Gastroesophageal sphincter (tissue), 4 donors: ENCODE measurements around the gene CCDC40. TPM values are rescaled to one million over a fixed set of nuclear protein-coding genes. Genes with fewer than 3 reads are reported as not detected.

Experiments used
- ATAC-seq: fragments of 150-250 bp; one replicate; pipeline ENCODE4 v1.9.1; 2016; ENCODE audit warnings: mild to moderate bottlenecking, moderate library complexity
- H3K27ac ChIP-seq, 4 donors: fragments of 200-600 bp; sonication (generic) in 3 of 4; 1 replicate in 3 of 4; 2 replicates in 1 of 4; pipeline ENCODE4 v1.5.1; 2016 to 2019
- H3K27me3 ChIP-seq: fragments of 200-600 bp; sonication (generic); one replicate; pipeline ENCODE4 v1.5.1; 2019
- H3K36me3 ChIP-seq, 2 donors: fragments of 200-600 bp; sonication (generic); one replicate each; pipeline ENCODE4 v1.5.1; 2019; ENCODE audit warnings: control low read depth in 1 of 2
- H3K4me1 ChIP-seq, 3 donors: fragments of 200-600 bp; sonication (generic); 1 replicate in 2 of 3; 2 replicates in 1 of 3; pipeline ENCODE4 v1.5.1; 2016 to 2019; ENCODE audit warnings: control low read depth in 2 of 3
- H3K4me3 ChIP-seq, 2 donors: fragments of 200-600 bp; sonication (generic); one replicate each; pipeline ENCODE4 v1.5.1; 2019; ENCODE audit warnings: mild to moderate bottlenecking in 1 of 2, moderate library complexity in 1 of 2
- H3K9me3 ChIP-seq, 3 donors: fragments of 200-600 bp; sonication (generic); one replicate each; pipeline ENCODE4 v1.5.1; 2017 to 2019; ENCODE audit warnings: control low read depth in 2 of 3
- CTCF ChIP-seq, 4 experiments: fragments of 200-600 bp in 2 of 4; fragments of 450-650 bp in 2 of 4; sonication (generic) in 1 of 4; IDR thresholded peaks; one replicate each; pipeline ENCODE4 v1.5.1; 2017 to 2019; ENCODE audit warnings: antibody characterized with exemption in 4 of 4, mild to moderate bottlenecking in 2 of 4, moderate library complexity in 2 of 4
- EP300 ChIP-seq: sonication (generic); formaldehyde crosslinking; IDR thresholded peaks from one replicate; pipeline ENCODE4 v1.6.1; 2017; ENCODE audit warnings: antibody characterized with exemption, mild to moderate bottlenecking
- POLR2A ChIP-seq, 2 donors: fragments of 450-650 bp; IDR thresholded peaks; one replicate each; pipeline ENCODE4 v1.6.1; 2017; ENCODE audit warnings: antibody characterized with exemption in 2 of 2, mild to moderate bottlenecking in 2 of 2, moderate library complexity in 1 of 2
- POLR2AphosphoS5 ChIP-seq: sonication (generic); formaldehyde crosslinking; IDR thresholded peaks from one replicate; pipeline ENCODE4 v1.6.1; 2017; ENCODE audit warnings: antibody characterized with exemption
- WGBS, 2 donors: methylation state at CpG; one replicate each; pipeline ENCODE4 v1.1.5; 2018; ENCODE audit warnings: low coverage in 1 of 2; 5-methylcytosine and 5-hydroxymethylcytosine counted together
- total RNA-seq, 4 donors: library from RNA; depleted of rRNA; stranded (reverse); fragments of >200 nt; gene quantifications; one replicate each; pipeline ENCODE4 v1.1.0, GENCODE V29; 2016

The CCDC40 gene
- total RNA-seq, 4 donors from 2014 or later = 4.3 to 17.3 (median 5.5) TPM

DNA sequence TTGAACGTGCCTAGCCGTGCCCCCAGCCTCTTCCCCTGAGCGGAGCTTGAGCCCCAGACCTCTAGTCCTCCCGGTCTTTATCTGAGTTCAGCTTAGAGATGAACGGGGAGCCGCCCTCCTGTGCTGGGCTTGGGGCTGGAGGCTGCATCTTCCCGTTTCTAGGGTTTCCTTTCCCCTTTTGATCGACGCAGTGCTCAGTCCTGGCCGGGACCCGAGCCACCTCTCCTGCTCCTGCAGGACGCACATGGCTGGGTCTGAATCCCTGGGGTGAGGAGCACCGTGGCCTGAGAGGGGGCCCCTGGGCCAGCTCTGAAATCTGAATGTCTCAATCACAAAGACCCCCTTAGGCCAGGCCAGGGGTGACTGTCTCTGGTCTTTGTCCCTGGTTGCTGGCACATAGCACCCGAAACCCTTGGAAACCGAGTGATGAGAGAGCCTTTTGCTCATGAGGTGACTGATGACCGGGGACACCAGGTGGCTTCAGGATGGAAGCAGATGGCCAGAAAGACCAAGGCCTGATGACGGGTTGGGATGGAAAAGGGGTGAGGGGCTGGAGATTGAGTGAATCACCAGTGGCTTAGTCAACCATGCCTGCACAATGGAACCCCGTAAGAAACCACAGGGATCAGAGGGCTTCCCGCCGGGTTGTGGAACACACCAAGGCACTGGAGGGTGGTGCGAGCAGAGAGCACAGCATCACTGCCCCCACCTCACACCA, 65.7 kb downstream of the CCDC40 start:
- WGBS, 2 donors = 16 to 48% methylated on average over 5 to 8 of the region's 21 CpGs
- peaks cover 0 to 33% (median 11%) of the 10 kb centered on the region in 3 donors for H3K4me1 ChIP-seq
- no peak for TF ChIP-seq EP300
- no peak for TF ChIP-seq POLR2A (IDR thresholded peaks at IDR 0.05)
- no peak for TF ChIP-seq CTCF (IDR thresholded peaks at IDR 0.05)
- no peak for TF ChIP-seq POLR2AphosphoS5
- peak; percentile 16 for ATAC-seq
- H3K9me3 ChIP-seq = no peaks in the 10 kb centered on the region
- H3K4me3 ChIP-seq = peak overlapping the region; percentile 68 to 90
- no peaks in the 10 kb centered on the region for H3K27me3 ChIP-seq
- H3K27ac ChIP-seq = peak overlapping the region in 3 of 4 donors; percentile 95 to 96 (median 96)
- peaks cover 0 to 11% of the 10 kb centered on the region in 2 donors for H3K36me3 ChIP-seq

GRCh38 chr17:80102664-80103448, 66.4 kb downstream of the CCDC40 start:
- Histone ChIP-seq H3K27ac (no peak overlapping the region), H3K4me3 (no peak overlapping the region), H3K36me3 (peaks cover 0 to 18% of the 10 kb centered on the region in 2 donors), H3K9me3 (no peaks in the 10 kb centered on the region), H3K4me1 (peaks cover 0 to 33% (median 11%) of the 10 kb centered on the region in 3 donors), H3K27me3 (no peaks in the 10 kb centered on the region)
- no peak for TF ChIP-seq EP300
- no peak for TF ChIP-seq POLR2AphosphoS5
- no peak for TF ChIP-seq CTCF (IDR thresholded peaks at IDR 0.05)
- TF ChIP-seq POLR2A (IDR thresholded peaks at IDR 0.05) = no peak
- no peak for ATAC-seq
- WGBS, 2 donors = 70 to 72% methylated on average over 3 to 4 of the region's 15 CpGs

DNA sequence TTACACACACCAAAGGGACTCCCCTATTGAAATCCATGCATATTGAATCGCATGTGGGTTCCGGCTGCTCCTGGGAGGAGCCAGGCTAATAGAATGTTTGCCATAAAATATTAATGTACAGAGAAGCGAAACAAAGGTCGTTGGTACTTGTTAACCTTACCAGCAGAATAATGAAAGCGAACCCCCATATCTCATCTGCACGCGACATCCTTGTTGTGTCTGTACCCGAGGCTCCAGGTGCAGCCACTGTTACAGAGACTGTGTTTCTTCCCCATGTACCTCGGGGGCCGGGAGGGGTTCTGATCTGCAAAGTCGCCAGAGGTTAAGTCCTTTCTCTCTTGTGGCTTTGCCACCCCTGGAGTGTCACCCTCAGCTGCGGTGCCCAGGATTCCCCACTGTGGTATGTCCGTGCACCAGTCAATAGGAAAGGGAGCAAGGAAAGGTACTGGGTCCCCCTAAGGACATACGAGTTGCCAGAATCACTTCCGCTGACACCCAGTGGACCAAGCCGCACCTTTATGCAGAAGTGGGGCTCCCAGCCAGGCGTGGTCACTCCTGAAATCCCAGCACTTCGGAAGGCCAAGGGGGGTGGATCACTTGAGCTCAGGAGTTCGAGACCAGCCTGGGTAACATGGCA, 67.1 kb downstream of the CCDC40 start:
- H3K27me3 ChIP-seq = no peaks in the 10 kb centered on the region
- no peak overlapping the region for H3K27ac ChIP-seq
- no peak for ATAC-seq
- peaks cover 0 to 25% of the 10 kb centered on the region in 2 donors for H3K36me3 ChIP-seq
- H3K4me1 ChIP-seq = peaks cover 0 to 33% (median 11%) of the 10 kb centered on the region in 3 donors
- 79 to 88% methylated on average over 4 to 11 of the region's 19 CpGs for WGBS, 2 donors
- no peak overlapping the region for H3K4me3 ChIP-seq
- TF ChIP-seq POLR2A (IDR thresholded peaks at IDR 0.05) (no peak), CTCF (IDR thresholded peaks at IDR 0.05) (no peak), POLR2AphosphoS5 (no peak), EP300 (no peak)
- H3K9me3 ChIP-seq = no peaks in the 10 kb centered on the region

DNA sequence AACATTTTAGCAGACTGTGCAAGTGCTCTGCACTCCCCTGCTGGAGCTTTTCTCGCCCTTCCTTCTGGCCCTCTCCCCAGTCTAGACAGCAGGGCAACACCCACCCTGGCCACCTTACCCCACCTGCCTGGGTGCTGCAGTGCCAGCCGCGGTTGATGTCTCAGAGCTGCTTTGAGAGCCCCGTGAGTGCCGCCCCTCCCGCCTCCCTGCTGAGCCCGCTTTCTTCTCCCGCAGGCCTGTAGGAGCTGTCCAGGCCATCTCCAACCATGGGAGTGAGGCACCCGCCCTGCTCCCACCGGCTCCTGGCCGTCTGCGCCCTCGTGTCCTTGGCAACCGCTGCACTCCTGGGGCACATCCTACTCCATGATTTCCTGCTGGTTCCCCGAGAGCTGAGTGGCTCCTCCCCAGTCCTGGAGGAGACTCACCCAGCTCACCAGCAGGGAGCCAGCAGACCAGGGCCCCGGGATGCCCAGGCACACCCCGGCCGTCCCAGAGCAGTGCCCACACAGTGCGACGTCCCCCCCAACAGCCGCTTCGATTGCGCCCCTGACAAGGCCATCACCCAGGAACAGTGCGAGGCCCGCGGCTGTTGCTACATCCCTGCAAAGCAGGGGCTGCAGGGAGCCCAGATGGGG, 68.0 kb downstream of the CCDC40 start:
- Histone ChIP-seq H3K9me3 (no peaks in the 10 kb centered on the region), H3K36me3 (peaks cover 0 to 34% of the 10 kb centered on the region in 2 donors), H3K27ac (no peak overlapping the region), H3K27me3 (no peaks in the 10 kb centered on the region), H3K4me3 (no peak overlapping the region), H3K4me1 (peaks cover 0 to 33% (median 11%) of the 10 kb centered on the region in 3 donors)
- no peak for ATAC-seq
- 0 to 70% methylated on average over 1 to 7 of the region's 26 CpGs for WGBS, 2 donors
- TF ChIP-seq POLR2AphosphoS5 = no peak
- no peak for TF ChIP-seq EP300
- TF ChIP-seq CTCF (IDR thresholded peaks at IDR 0.05) = no peak
